Colonic mucosa (tissue), 4 donors: ENCODE data around the gene EPSTI1. TPM values are rescaled to one million over a fixed set of nuclear protein-coding genes. Genes with fewer than 3 reads are reported as not detected.

Source experiments
- DNase-seq: peaks from one replicate; pipeline ENCODE4 v3.0.0-alpha.2; 2020
- H3K27ac ChIP-seq: fragments of 200-600 bp; one replicate; pipeline ENCODE4 v1.8.0; 2021
- H3K27me3 ChIP-seq: fragments of 200-600 bp; one replicate; pipeline ENCODE4 v1.8.0; 2021
- H3K36me3 ChIP-seq: fragments of 200-600 bp; one replicate; pipeline ENCODE4 v1.8.0; 2021
- H3K4me1 ChIP-seq: fragments of 200-600 bp; one replicate; pipeline ENCODE4 v1.8.0; 2021; ENCODE audit warnings: mild to moderate bottlenecking
- H3K4me3 ChIP-seq: fragments of 200-600 bp; one replicate; pipeline ENCODE4 v1.8.0; 2021
- H3K9ac ChIP-seq, 2 donors: one replicate each; pipeline ENCODE4 v1.7.0; 2013; ENCODE audit warnings: control low read depth in 2 of 2, low read depth in 2 of 2, low read length in 2 of 2
- H3K9me3 ChIP-seq: fragments of 200-600 bp; one replicate; pipeline ENCODE4 v1.8.0; 2021
- intact Hi-C: fragments of 100-400 bp; cut with DNase I; formaldehyde crosslinking; loops from one replicate; pipeline ENCODE4 v1.14.1; 2022
- total RNA-seq, 2 donors: library from RNA; stranded (reverse); fragmentation: NEBNext Ultra II Directional in 1 of 2; extraction: Animal tissue kit (Norgen Biotek cat#: 25700) in 1 of 2; gene quantifications; one replicate each; pipeline ENCODE4 v1.2.1, GENCODE V29; 2021
- TF ChIP-seq, protein P1 (sequence below): fragments of 200-600 bp; IDR thresholded peaks from one replicate; pipeline ENCODE4 v1.8.0; 2022; ENCODE audit warnings: antibody characterized with exemption, mild to moderate bottlenecking
- donor health status: healthy.
- donor health status: DM: no; HTN: no; CAD: no.
- donor health status: DM: no; HTN: no; CAD: no.

Gene EPSTI1
- total RNA-seq, 2 donors from 2014 or later, result 5.4 to 16.8 TPM

DNA sequence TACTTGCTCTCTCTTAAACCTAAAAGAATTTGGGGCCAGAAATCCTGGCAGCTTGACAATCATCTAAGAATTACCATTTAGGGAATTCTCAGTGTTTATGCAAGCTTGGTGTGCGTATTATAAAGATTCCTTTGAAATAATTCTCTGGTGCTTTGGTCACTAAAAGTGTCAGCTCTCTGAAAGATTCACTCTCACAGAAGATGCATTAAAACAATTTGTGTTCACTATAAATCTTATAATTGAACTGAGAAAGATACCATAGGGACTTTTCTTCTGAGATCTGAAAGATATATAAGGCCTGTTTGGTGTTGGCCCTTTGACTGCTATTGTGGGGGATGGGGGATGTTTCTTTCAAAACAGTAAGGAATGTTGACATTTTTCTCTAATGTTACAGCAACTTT, 27.3 kb downstream of the EPSTI1 start:
- TF ChIP-seq, protein P1, sequence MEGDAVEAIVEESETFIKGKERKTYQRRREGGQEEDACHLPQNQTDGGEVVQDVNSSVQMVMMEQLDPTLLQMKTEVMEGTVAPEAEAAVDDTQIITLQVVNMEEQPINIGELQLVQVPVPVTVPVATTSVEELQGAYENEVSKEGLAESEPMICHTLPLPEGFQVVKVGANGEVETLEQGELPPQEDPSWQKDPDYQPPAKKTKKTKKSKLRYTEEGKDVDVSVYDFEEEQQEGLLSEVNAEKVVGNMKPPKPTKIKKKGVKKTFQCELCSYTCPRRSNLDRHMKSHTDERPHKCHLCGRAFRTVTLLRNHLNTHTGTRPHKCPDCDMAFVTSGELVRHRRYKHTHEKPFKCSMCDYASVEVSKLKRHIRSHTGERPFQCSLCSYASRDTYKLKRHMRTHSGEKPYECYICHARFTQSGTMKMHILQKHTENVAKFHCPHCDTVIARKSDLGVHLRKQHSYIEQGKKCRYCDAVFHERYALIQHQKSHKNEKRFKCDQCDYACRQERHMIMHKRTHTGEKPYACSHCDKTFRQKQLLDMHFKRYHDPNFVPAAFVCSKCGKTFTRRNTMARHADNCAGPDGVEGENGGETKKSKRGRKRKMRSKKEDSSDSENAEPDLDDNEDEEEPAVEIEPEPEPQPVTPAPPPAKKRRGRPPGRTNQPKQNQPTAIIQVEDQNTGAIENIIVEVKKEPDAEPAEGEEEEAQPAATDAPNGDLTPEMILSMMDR, result no peak
- H3K4me3 ChIP-seq, result no peak overlapping the region
- no peaks in the 10 kb centered on the region for H3K4me1 ChIP-seq
- H3K27ac ChIP-seq, result no peak overlapping the region
- no peaks in the 10 kb centered on the region for H3K36me3 ChIP-seq
- no peaks in the 10 kb centered on the region for H3K27me3 ChIP-seq
- intact Hi-C loops, result no loop called here
- no peak overlapping the region for H3K9ac ChIP-seq
- H3K9me3 ChIP-seq, result no peaks in the 10 kb centered on the region
- no peak for DNase-seq

DNA sequence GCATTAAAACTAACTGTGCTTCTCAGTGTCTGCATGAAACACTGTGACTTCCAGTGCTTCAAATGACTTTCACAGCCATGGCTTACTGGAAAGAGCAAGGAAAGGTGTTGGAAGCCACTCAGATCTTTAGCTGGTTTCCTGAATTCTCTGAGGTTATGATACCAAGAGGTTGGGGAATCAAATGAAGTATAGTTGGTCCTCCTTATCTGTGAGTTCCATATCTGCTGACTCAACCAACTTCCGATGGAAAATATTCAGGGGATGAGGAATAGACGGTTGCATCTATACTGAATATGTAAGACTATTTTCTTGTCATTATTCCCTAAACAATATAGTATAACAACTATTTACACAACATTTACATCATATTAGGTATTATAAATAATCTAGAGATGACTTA, 32.4 kb downstream of the EPSTI1 start:
- no peaks in the 10 kb centered on the region for H3K27me3 ChIP-seq
- H3K4me1 ChIP-seq, result no peaks in the 10 kb centered on the region
- no peaks in the 10 kb centered on the region for H3K9me3 ChIP-seq
- H3K27ac ChIP-seq, result no peak overlapping the region
- TF ChIP-seq, protein P1, result no peak
- intact Hi-C loops, result no loop called here
- DNase-seq, result no peak
- no peaks in the 10 kb centered on the region for H3K36me3 ChIP-seq
- H3K9ac ChIP-seq, result no peak overlapping the region
- H3K4me3 ChIP-seq, result no peak overlapping the region

DNA sequence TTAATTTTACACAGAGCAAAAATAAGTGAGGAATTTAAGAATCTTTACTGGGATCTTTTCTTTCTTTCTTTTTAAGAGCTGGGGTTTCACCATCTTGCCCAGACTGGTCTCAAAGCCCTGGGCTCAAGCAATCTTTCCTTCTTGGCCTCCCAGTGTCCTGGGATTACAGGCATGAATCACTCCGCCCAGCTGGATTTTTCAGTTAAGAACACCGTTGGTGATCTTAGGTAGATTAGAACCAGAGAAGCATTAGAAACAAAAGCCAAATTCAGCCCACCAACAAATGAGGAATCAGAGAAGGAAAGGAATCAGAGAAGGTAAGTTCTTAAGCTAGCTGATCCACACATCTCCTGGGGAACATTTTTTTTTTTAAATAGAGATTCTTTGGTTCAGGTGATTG, 34.2 kb downstream of the EPSTI1 start:
- Histone ChIP-seq H3K9me3 (no peaks in the 10 kb centered on the region), H3K36me3 (no peaks in the 10 kb centered on the region), H3K4me1 (no peaks in the 10 kb centered on the region), H3K27me3 (no peaks in the 10 kb centered on the region), H3K27ac (no peak overlapping the region), H3K9ac (no peak overlapping the region), H3K4me3 (no peak overlapping the region)
- intact Hi-C loops, result no loop called here
- TF ChIP-seq, protein P1, result no peak
- DNase-seq, result no peak

DNA sequence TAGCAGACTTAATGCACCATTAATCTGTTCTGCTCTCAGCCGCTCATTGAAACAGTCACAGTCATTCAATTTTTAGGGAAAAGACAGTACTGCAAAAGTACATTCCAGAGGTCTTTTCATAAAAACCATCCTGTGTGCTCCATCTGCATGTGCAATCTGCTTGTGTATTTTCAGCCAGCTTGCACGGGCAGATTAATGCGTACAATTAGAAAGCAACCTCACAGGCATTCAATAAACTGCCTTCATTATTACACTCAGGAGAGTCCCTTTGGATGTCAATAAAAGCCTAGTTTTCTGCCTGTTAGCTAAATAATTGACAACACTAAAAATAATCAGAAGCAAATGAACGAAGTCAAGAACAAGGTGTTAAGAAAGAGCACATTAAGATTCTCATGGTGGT, 41.9 kb downstream of the EPSTI1 start:
- intact Hi-C loops, result no loop called here
- H3K36me3 ChIP-seq, result no peaks in the 10 kb centered on the region

DNA sequence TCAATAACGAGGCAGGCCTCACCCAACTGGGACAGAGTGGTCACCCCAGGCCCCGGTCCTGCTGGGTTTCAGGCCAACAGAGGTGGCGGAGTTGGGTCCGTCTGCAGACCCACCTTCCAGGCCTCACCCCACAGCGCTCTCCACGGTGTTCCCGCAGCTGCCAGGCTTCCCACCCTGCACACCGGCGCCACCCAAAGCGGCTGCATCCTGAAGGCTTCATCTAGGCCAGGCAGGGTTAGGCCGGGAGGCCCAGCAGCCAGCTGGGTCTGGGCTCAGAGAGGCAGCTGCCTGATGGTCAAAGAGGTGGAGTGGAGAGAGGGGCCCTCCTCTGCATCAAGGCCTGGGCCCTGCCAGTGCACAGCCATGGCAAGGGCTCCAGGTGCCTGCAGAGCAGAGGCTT, 44.1 kb downstream of the EPSTI1 start:
- H3K27me3 ChIP-seq, result no peaks in the 10 kb centered on the region
- H3K9ac ChIP-seq, result no peak overlapping the region
- no peak overlapping the region for H3K4me3 ChIP-seq
- H3K9me3 ChIP-seq, result no peaks in the 10 kb centered on the region
- intact Hi-C loops, result no loop called here
- no peak overlapping the region for H3K27ac ChIP-seq
- DNase-seq, result no peak
- no peaks in the 10 kb centered on the region for H3K4me1 ChIP-seq
- no peaks in the 10 kb centered on the region for H3K36me3 ChIP-seq
- TF ChIP-seq, protein P1, result no peak

More for the DNA sequence above, 41.9 kb downstream of the EPSTI1 start:
- TF ChIP-seq, protein P1, result no peak
- H3K9ac ChIP-seq, result no peak overlapping the region
- no peaks in the 10 kb centered on the region for H3K4me1 ChIP-seq
- no peaks in the 10 kb centered on the region for H3K27me3 ChIP-seq
- no peak overlapping the region for H3K27ac ChIP-seq
- DNase-seq, result no peak
- H3K9me3 ChIP-seq, result no peaks in the 10 kb centered on the region
- no peak overlapping the region for H3K4me3 ChIP-seq

DNA sequence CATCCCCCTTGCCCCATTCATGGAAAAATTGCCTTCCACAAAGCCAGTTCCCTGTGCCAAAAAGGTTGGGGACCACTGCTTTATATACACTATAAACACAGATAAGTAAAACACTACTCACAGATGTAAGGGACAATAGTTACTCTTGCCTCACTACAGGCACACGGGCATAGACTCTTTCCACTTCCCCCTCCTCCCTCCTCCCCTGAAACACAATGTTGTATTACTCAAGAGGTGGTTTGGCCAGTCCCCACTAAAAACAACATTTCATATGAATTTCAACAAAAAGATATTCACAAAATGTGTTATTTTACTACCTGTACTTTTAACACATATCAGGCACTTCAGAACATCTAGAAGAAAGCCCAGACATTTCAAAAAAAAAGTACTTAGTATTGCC, 45.1 kb downstream of the EPSTI1 start:
- Histone ChIP-seq H3K27ac (no peak overlapping the region), H3K4me1 (no peaks in the 10 kb centered on the region), H3K9ac (no peak overlapping the region), H3K36me3 (no peaks in the 10 kb centered on the region), H3K9me3 (no peaks in the 10 kb centered on the region), H3K27me3 (no peaks in the 10 kb centered on the region), H3K4me3 (no peak overlapping the region)
- intact Hi-C loops, result no loop called here
- TF ChIP-seq, protein P1, result no peak
- no peak for DNase-seq
